MM.1S (cell line): ENCODE measurements around the gene CD96.

Source experiments
- EZH2 ChIP-seq: fragments of 300-600 bp; sonication (generic); optimal IDR thresholded peaks from 2 replicates; pipeline ENCODE3; 2017; ENCODE audit warnings: low read depth, mild to moderate bottlenecking, antibody characterized with exemption, low read length, mixed read lengths
- EZH2phosphoT487 ChIP-seq: fragments of 300-600 bp; sonication (generic); IDR thresholded peaks from 2 replicates; pipeline ENCODE4 v1.6.1; 2018; ENCODE audit warnings: antibody characterized with exemption, low read length
- TF ChIP-seq, protein P1 (sequence below): fragments of 300-600 bp; sonication (generic); IDR thresholded peaks from 2 replicates; pipeline ENCODE4 v1.5.1; 2016; ENCODE audit warnings: antibody characterized with exemption, low read length, mixed read lengths

- TF ChIP-seq, protein P1, sequence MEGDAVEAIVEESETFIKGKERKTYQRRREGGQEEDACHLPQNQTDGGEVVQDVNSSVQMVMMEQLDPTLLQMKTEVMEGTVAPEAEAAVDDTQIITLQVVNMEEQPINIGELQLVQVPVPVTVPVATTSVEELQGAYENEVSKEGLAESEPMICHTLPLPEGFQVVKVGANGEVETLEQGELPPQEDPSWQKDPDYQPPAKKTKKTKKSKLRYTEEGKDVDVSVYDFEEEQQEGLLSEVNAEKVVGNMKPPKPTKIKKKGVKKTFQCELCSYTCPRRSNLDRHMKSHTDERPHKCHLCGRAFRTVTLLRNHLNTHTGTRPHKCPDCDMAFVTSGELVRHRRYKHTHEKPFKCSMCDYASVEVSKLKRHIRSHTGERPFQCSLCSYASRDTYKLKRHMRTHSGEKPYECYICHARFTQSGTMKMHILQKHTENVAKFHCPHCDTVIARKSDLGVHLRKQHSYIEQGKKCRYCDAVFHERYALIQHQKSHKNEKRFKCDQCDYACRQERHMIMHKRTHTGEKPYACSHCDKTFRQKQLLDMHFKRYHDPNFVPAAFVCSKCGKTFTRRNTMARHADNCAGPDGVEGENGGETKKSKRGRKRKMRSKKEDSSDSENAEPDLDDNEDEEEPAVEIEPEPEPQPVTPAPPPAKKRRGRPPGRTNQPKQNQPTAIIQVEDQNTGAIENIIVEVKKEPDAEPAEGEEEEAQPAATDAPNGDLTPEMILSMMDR, result no peak
- no peak for TF ChIP-seq EZH2
- no peak for TF ChIP-seq EZH2phosphoT487
These were observed 3.9 kb upstream of the CD96 start for GRCh38 chr3:111538111-111538510.
